ENCODE results near the gene KRT80.

The KRT80 gene

DNA sequence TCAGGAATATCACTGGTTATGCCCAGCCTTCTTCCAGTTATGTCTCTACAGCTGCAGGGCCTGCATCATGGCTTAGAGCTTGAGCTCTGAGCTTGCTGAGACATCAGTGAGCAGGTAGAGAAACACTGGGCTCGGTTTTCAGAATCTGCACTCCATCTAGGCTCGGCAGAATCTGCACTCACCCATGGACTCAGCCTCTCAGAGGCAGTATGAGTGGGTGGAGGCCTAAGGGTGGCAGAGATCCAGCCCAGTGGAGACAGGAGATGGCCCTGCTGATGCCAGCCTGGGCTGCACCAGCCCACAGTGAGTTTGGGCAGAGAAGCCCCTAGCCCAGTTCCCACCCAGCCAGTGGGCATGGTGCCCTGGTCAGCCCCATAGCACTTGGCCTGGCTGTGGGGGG lies 12.8 kb downstream of the KRT80 start:
- Histone ChIP-seq H3K36me3 (ENCODE audit: insufficient read depth, low read depth, low read length) (no peaks in the 10 kb centered on the region), H3K4me3 (ENCODE audit: low read length) (no peak overlapping the region), H3K9me3 (ENCODE audit: insufficient read depth, low read depth, low read length) (no peaks in the 10 kb centered on the region), H3K27ac (ENCODE audit: low read length) (no peak overlapping the region), H3K4me1 (ENCODE audit: insufficient read depth, low read length) (peaks cover 24% of the 10 kb centered on the region), H3K27me3 (ENCODE audit: insufficient read depth, low read length) (no peaks in the 10 kb centered on the region), H3K9ac (ENCODE audit: low read depth, low read length) (no peak overlapping the region)

- H3K27me3 ChIP-seq (ENCODE audit: insufficient read depth, low read length): no peaks in the 10 kb centered on the region
- no peak overlapping the region for H3K4me3 ChIP-seq (ENCODE audit: low read length)
- H3K9me3 ChIP-seq (ENCODE audit: insufficient read depth, low read depth, low read length): no peaks in the 10 kb centered on the region
- H3K27ac ChIP-seq (ENCODE audit: low read length): no peak overlapping the region
- no peak overlapping the region for H3K9ac ChIP-seq (ENCODE audit: low read depth, low read length)
- peaks cover 23% of the 10 kb centered on the region for H3K4me1 ChIP-seq (ENCODE audit: insufficient read depth, low read length)
- no peaks in the 10 kb centered on the region for H3K36me3 ChIP-seq (ENCODE audit: insufficient read depth, low read depth, low read length)
Measured at GRCh38 chr12:52178443-52178842, 13.4 kb downstream of the KRT80 start.

DNA sequence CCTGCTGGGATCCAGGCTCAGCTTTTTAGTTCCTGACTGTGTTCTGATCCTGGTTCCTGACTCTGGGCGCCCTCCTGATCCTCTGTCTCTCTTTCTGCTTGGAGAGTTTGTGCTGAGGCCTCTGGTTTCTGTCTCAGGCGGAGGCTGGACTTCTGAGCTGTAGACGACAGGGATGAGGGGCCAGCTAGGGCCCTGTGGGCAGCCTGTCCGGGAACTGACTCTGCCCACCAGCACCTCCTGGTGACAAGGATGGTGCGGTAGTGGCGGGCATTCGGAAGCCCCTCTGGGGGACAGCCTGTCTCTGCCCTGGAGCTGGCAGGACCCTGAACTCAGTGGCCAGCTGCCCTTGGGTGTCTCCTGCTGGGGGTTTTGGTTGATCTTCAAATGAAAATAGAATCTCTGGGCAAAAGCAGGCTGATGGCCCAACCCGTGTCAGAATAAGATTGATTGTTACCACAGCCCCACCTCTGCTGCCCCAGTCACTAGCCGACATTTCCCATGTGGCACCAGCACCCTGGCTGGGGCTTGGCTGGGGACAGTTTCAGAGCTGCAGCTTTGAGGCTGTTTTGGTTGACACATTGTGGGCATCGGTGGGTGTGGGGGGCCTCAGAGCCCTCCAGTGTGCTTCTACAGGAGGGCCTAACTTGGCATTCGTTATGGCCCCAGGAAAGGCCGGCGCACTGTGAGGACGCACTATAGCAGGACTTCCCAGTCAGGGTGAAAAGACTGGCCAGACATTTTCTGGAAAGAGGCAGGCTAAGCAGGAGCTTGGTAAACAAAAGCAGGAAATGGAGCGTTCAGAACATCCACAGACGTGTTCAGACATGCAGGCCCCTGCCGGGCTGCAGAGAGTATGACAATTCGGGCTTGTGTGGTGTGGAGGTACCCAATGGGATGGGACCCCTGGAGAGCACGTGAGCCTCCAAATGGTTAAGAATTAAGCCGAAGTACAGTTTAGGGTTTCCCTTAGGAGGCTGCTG lies 16.2 kb downstream of the KRT80 start:
- no peak overlapping the region for H3K27ac ChIP-seq (ENCODE audit: low read length)
- H3K4me1 ChIP-seq (ENCODE audit: insufficient read depth, low read length): peaks cover 2% of the 10 kb centered on the region; the same call in 1 of the 2 replicates
- no peaks in the 10 kb centered on the region for H3K27me3 ChIP-seq (ENCODE audit: insufficient read depth, low read length)
- H3K9ac ChIP-seq (ENCODE audit: low read depth, low read length): no peak overlapping the region
- no peaks in the 10 kb centered on the region for H3K9me3 ChIP-seq (ENCODE audit: insufficient read depth, low read depth, low read length)
- no peaks in the 10 kb centered on the region for H3K36me3 ChIP-seq (ENCODE audit: insufficient read depth, low read depth, low read length)
- no peak overlapping the region for H3K4me3 ChIP-seq (ENCODE audit: low read length)

DNA sequence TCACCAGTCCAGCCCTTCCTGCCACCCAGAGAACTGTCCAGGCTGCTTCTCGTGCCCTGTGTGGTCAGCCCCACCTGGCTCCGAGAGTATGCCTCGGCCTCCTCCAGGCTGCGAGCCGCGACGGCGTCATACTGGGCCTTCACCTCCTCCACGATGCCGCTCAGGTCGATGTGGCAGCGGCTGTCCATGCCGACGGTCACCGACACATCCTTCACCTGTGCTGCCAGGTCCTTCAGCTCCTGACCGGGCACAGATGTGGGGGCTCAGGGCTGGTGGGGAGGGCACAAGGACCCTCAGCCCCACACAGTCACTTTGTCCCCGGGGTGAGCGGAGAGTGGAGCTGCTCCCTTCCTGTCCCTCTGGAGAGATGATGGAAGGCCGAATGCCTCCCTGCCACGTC lies 18.3 kb downstream of the KRT80 start:
- peaks cover 2% of the 10 kb centered on the region; the same call in 1 of the 2 replicates for H3K4me1 ChIP-seq (ENCODE audit: insufficient read depth, low read length)
- no peak overlapping the region for H3K9ac ChIP-seq (ENCODE audit: low read depth, low read length)
- H3K9me3 ChIP-seq (ENCODE audit: insufficient read depth, low read depth, low read length): no peaks in the 10 kb centered on the region
- no peaks in the 10 kb centered on the region for H3K36me3 ChIP-seq (ENCODE audit: insufficient read depth, low read depth, low read length)
- H3K4me3 ChIP-seq (ENCODE audit: low read length): no peak overlapping the region
- no peaks in the 10 kb centered on the region for H3K27me3 ChIP-seq (ENCODE audit: insufficient read depth, low read length)
- H3K27ac ChIP-seq (ENCODE audit: low read length): no peak overlapping the region

DNA sequence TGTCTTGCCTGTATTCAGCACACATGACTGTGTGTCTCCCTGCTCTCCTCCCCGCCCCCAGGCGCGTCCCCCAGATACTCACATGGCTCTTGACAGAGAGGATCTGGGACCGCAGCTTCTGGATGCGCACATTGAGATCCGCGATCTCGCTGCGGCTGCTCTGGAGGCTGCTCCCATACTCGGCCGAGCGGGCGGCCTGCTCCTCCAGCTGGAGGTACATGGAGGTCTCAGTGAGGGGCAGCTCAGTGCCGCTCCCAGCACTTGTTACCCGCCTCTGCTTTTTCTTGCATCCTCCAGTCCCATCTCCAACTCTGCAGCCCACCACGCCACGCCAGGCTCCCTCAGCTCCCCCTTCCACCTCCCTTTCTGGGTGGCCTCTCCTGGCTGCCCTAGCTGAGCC lies 18.9 kb downstream of the KRT80 start:
- peaks cover 2% of the 10 kb centered on the region; the same call in 1 of the 2 replicates for H3K4me1 ChIP-seq (ENCODE audit: insufficient read depth, low read length)
- H3K4me3 ChIP-seq (ENCODE audit: low read length): no peak overlapping the region
- H3K27ac ChIP-seq (ENCODE audit: low read length): no peak overlapping the region
- H3K27me3 ChIP-seq (ENCODE audit: insufficient read depth, low read length): no peaks in the 10 kb centered on the region
- no peaks in the 10 kb centered on the region for H3K36me3 ChIP-seq (ENCODE audit: insufficient read depth, low read depth, low read length)
- no peak overlapping the region for H3K9ac ChIP-seq (ENCODE audit: low read depth, low read length)
- H3K9me3 ChIP-seq (ENCODE audit: insufficient read depth, low read depth, low read length): no peaks in the 10 kb centered on the region

DNA sequence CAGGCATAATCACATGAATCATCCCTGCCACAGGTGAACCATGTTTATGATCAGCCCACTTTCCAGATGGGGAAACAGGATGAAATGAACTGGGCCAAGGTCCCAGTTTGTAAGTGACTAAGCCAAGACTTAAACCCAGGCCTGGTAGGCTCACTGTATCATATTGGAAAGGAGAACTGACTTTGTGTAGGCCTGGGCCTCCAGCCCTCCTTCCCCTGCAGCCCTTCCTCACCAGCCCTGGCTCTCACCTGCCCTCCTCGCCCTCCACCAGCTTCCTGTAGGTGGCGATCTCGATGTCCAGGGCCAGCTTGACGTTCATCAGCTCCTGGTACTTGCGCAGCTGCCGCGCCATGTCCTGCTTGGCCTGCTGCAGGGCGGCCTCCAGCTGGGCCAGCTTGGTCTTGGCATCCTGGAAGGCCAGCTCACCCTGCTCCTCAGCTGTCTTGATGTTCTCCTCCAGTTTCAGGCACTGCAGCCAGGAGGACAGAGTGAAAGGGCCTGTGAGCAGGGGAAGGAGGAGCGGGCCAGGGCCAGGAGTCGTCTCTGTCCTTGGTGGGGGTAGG lies 19.8 kb downstream of the KRT80 start:
- H3K27ac ChIP-seq (ENCODE audit: low read length): no peak overlapping the region
- H3K4me3 ChIP-seq (ENCODE audit: low read length): no peak overlapping the region
- H3K9me3 ChIP-seq (ENCODE audit: insufficient read depth, low read depth, low read length): no peaks in the 10 kb centered on the region
- no peaks in the 10 kb centered on the region for H3K36me3 ChIP-seq (ENCODE audit: insufficient read depth, low read depth, low read length)
- H3K9ac ChIP-seq (ENCODE audit: low read depth, low read length): no peak overlapping the region
- H3K27me3 ChIP-seq (ENCODE audit: insufficient read depth, low read length): no peaks in the 10 kb centered on the region
- no peaks in the 10 kb centered on the region for H3K4me1 ChIP-seq (ENCODE audit: insufficient read depth, low read length)

DNA sequence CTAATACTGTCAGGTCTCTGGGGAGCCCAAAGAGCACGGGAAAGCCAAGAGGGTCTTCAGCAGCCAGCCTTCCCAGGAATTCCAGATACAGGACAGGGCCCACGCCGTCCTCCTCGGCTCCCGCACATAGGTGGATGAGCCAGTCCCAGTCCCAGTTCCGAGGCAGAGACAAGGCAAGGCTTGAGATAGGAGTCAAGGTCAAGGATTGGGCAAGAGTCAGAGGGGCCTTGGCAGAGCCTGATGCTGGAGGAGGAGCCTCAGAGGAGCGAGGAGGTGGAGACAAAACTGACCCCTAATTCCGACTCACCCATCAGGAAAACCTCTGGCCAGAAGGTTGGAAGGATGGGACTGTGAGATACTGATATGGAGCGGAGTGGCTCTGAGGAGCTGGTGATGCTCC lies 21.0 kb downstream of the KRT80 start:
- Histone ChIP-seq H3K9me3 (ENCODE audit: insufficient read depth, low read depth, low read length) (no peaks in the 10 kb centered on the region), H3K27me3 (ENCODE audit: insufficient read depth, low read length) (no peaks in the 10 kb centered on the region), H3K4me1 (ENCODE audit: insufficient read depth, low read length) (no peaks in the 10 kb centered on the region), H3K9ac (ENCODE audit: low read depth, low read length) (no peak overlapping the region), H3K27ac (ENCODE audit: low read length) (no peak overlapping the region), H3K4me3 (ENCODE audit: low read length) (no peak overlapping the region), H3K36me3 (ENCODE audit: insufficient read depth, low read depth, low read length) (no peaks in the 10 kb centered on the region)

DNA sequence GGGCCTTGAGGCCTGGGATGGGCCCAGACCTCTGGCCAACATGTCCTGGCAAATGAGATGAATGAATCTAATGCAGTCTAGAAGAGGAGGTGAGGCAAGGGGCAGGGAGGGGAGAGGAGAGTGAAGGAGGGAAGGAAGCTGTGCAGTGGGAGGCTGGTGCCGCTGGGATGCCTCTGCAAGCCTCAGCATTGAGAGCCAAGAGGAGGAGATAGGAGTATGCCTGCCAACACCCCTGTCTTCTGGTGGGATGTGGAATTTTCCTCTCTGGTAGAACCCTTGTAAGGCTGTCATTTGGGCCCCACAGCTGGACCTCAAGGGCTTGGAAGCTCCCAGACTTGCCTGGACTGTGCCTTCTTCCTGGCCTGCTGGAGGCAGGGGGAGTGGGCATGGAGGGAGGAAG lies 21.9 kb downstream of the KRT80 start:
- Histone ChIP-seq H3K9me3 (ENCODE audit: insufficient read depth, low read depth, low read length) (no peaks in the 10 kb centered on the region), H3K27ac (ENCODE audit: low read length) (no peak overlapping the region), H3K27me3 (ENCODE audit: insufficient read depth, low read length) (no peaks in the 10 kb centered on the region), H3K9ac (ENCODE audit: low read depth, low read length) (no peak overlapping the region), H3K4me1 (ENCODE audit: insufficient read depth, low read length) (no peaks in the 10 kb centered on the region), H3K36me3 (ENCODE audit: insufficient read depth, low read depth, low read length) (no peaks in the 10 kb centered on the region), H3K4me3 (ENCODE audit: low read length) (no peak overlapping the region)

GRCh38 chr12:52168019-52168717 lies 23.6 kb downstream of the KRT80 start:
- H3K27ac ChIP-seq (ENCODE audit: low read length): no peak overlapping the region

GRCh38 chr12:52167526-52167925 lies 24.3 kb downstream of the KRT80 start:
- Histone ChIP-seq H3K9ac (ENCODE audit: low read depth, low read length) (no peak overlapping the region), H3K27me3 (ENCODE audit: insufficient read depth, low read length) (no peaks in the 10 kb centered on the region), H3K36me3 (ENCODE audit: insufficient read depth, low read depth, low read length) (no peaks in the 10 kb centered on the region), H3K4me1 (ENCODE audit: insufficient read depth, low read length) (0 out of 2 replicates have a peak, but pooled peaks cover 2% of the 10 kb centered on the region), H3K27ac (ENCODE audit: low read length) (no peak overlapping the region), H3K4me3 (ENCODE audit: low read length) (no peak overlapping the region), H3K9me3 (ENCODE audit: insufficient read depth, low read depth, low read length) (no peaks in the 10 kb centered on the region)

More at GRCh38 chr12:52168019-52168717, 23.6 kb downstream of the KRT80 start:
- Histone ChIP-seq H3K27me3 (ENCODE audit: insufficient read depth, low read length) (no peaks in the 10 kb centered on the region), H3K9ac (ENCODE audit: low read depth, low read length) (no peak overlapping the region), H3K9me3 (ENCODE audit: insufficient read depth, low read depth, low read length) (no peaks in the 10 kb centered on the region), H3K4me3 (ENCODE audit: low read length) (no peak overlapping the region), H3K4me1 (ENCODE audit: insufficient read depth, low read length) (0 out of 2 replicates have a peak, but pooled peaks cover 2% of the 10 kb centered on the region), H3K36me3 (ENCODE audit: insufficient read depth, low read depth, low read length) (no peaks in the 10 kb centered on the region)

DNA sequence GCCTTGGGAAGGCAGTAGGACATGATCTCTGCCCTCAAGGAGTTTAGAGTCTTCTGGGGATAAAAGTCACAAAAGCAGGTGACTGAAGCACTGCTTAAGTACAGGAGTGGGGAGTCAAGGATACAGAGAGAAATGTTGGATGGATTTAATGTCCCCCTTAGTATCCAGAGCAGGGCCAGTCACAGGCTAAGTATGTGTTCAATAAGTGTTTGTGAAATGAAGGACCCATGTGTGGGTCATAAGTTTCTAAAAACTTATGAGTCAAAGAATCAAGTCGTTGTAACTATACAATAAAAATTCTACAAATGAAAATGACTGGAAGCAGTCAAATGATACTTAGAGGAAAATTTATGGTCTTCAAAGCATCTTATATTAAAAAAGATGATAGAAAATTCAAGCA lies 25.1 kb downstream of the KRT80 start:
- 0 out of 2 replicates have a peak, but pooled peaks cover 2% of the 10 kb centered on the region for H3K4me1 ChIP-seq (ENCODE audit: insufficient read depth, low read length)
- no peaks in the 10 kb centered on the region for H3K9me3 ChIP-seq (ENCODE audit: insufficient read depth, low read depth, low read length)
- H3K27ac ChIP-seq (ENCODE audit: low read length): no peak overlapping the region
- no peaks in the 10 kb centered on the region for H3K36me3 ChIP-seq (ENCODE audit: insufficient read depth, low read depth, low read length)
- no peak overlapping the region for H3K9ac ChIP-seq (ENCODE audit: low read depth, low read length)
- H3K4me3 ChIP-seq (ENCODE audit: low read length): no peak overlapping the region
- no peaks in the 10 kb centered on the region for H3K27me3 ChIP-seq (ENCODE audit: insufficient read depth, low read length)
